Cerebellar nuclear complex (tissue), 1 donor: Measurements from ENCODE around the gene TCEA3.

Experiments
- DNase-seq, 2 experiments: peaks; one replicate each; lab custom pipeline; 2025; lab: John Stamatoyannopoulos, UW

Gene TCEA3

DNA sequence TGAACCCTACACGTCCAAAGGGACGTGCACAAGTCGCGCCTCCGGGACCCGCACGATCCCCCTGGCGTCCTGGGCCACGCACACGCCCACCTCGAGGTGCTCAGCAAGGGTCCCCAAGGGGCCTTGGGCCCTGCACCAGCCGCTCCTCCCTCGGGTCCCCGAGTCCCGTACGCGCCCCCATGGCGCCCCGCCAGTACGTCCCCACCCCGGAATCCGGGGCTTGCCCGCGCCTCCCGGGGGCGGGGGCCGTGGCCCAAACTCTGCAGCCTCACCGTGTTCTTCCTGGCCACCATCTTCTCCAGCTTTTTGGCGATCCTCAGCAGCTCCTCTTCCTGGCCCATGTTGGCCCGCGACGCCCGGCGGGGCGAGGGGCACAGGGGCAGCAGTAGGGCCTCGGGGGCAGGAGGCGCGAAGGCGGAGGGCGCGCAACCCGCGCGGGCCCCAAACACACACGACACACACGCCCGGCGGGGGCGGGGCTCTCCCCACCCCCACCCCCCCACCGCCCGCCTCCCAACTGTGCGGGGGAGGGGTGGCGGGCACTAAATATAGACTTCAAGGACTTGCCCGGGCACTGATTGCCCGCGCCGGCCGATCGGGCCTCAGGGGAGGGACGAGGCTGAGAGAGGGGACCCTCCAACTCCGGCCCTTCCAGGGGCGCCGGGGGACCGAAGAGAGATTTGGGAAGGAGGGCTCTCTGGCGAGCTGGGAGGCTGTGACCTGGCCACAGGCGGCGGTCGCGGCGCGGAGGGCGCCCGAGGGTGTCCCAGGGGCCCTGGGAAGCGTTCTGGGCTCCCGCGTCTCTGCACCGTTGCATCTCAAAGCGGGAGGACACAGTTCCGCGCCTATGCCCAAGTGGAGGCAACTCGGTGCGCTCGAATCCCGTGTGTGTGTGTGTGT, at the start of gene TCEA3:
Gene TCEA3, minus strand, starts transcription at position 456 of the 900 bp plus-strand sequence. Its CDS starts 115 bp downstream, at position 341.
- no peak for DNase-seq

DNA sequence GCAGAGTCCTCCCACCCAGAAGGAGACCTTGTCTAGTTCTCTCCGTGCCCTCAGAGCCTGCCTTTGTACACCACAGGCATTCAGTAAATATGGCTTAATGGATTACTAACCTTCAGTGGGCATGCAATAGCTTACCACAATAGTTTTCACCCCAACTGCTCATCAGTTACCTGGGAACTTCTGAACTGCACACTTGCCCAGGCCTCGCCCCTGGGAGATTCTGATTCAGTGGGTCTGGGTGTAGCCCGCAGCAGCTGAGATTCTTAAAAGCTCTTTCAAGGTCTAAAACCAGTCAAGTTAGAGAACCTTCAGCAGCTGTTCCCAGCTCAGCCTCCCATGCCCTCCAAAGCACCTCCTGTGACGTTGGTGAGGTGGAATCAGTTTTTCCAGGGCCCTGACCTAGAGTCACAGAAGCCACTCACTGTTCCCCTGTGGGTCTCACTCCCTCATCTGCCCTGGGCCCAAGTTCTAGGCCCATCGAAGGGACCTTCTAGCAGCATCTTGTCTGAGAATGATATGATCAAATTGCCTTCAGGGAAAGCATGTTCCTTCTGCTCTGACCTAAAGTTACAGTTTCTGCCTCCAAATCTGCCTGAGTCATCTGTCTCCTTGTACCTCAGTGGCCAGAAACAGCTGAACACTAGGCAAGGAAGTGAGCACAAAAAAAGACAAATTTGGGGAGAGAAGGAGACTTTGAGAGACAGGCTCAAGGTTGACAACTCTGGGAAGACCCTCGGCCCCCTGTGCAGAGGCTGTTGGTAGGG, 48.7 kb upstream of the TCEA3 start:
- DNase-seq = no peak

DNA sequence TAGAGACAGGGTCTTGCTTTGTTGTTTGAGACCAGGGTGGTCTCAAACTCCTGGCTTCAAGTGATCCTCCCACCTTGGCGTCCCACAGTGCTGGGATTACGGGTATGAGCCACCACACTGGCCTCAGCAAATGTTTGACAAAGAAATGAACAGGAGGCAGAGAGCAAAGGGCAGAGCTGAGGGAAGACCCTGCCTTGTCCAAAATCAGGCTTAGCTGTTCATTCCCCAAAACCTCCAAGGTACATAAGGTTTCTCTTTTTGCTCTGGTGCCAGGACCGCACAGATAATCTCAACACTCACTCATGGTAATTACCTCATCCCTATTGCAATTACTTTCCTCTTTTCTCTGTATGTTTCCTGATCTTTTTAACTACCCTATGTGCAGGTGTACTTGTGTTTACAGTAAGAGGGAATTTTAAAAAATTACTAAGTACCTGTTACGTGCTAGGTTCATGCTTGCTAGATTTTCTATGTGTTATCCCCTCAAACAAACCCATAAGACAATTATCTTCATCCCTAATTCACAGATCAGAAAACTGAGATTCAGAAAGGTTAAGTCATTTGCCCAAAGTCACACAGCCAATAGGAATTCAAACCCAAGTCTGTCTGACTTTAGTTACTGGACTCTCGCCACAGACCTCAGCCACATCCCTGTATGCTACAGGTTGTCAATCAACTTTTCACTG, 47.9 kb upstream of the TCEA3 start:
- no peak for DNase-seq

DNA sequence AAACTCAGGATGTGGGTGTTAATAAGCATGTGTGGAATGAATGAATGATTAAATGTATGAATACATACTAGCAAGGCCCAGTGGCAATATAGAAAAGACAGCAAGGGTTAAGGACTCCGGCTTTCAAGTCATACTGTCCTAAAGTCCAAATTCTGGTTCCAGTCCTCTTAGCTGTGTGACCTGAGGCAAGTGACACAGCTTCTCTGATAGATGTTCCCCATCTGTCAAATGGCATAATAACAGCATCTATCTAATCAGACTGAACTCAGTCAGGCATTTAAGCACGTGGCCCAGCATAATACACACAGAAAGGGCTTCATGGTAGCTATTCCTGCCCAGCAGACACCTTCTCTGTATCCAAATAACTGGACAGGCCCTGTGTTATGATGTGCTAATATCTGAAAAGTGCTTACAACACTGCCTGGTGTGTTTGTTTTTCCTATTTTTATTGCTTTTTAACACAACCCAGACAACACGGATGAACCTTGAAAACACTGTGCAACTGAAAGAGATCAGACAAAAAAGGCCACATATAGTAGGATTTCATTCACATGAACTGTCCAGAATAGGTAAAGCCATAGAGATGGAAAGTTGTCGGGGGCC, 47.0 kb upstream of the TCEA3 start:
- no peak for DNase-seq

DNA sequence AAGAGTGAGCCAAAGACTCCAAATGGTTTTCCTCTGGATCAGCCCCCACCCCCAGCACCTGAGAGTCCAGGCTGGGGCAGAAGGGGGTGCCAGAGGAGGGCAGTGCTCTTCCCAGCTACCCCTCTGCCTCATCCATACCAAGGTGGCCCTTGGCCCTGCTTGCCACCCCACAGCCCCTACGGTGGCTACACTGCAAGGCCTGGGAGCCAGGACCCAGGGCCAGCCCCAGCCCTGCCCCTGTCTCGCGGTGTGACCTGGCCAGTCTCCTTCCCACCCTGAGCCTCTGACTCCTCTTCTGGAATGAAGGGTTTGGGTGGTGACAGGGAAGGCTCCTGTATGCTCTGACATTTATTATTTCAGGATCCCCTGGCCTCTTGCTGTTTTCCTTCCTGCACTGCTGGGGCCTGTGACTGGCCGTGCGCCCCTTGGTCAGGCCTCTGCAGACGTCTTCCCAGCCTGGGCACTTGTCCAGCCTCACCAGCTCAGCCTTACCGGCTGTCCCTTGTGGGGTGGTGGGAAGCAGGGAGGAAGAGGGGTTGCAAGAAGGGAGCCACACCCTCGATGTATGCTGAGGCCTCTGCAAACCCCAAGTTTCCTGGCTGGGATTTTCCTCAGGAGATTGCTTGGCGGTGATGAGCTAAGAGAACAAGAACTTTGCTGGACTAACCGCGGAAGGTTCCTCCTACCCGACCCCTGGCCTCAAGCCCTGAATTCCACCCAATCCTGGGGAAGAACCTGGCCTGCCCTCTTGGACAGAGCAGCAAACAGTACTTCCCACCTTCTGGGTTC, 45.9 kb upstream of the TCEA3 start:
- no peak for DNase-seq

DNA sequence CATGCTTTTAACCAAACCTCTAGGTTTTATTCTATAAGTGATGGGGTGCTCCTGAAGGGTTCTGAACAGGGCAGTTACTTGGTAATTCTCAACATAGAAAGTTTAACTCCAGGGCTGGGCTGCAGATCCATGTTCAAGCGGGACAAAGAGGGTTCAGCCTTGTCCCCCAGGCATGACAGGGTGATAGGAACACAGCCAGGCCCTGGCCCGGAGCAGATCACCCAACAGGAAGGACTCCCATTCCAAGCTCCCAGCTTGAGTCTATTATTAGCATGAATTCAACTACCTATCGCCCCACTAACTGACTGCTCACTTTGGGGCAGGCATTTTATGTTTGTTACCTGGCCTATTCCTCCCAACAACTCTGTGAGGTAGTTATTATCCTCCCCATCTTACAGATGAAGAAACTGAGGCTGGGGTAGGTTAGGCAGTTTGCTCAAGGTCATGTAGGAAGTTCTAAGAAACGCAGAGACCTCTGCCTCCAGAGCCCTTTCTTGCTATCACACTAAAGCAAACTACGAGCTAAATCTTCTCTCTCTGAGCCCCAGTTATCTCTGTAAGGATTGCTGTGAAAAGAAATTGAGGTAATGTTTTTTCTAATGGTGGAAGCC, 44.9 kb upstream of the TCEA3 start:
- no peak for DNase-seq

DNA sequence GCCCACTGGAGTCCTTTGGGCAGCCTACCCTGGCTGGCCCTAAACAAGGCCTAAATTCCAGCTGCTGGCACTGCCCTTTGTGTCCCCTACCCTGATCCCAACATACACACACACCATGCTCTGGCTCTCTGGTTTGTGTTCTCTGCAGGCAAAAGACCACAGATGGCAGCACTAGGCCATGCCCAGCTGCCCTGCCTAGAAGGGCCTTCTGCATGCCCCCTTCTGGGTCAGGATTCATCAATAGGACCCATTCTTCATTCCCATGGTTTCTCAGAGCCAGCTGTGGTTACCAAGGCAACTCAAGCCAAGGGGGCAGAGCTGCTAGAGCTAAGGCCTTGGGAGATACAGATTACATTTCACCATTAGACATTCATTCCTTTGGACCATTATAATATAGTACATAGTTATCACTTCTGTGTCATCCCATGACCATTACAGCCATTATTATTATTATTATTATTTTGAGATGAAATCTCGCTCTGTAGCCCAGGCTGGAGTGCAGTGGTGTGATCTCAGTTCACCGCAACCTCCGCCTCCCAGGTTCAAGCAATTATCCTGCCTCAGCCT, 42.0 kb upstream of the TCEA3 start:
- no peak for DNase-seq

DNA sequence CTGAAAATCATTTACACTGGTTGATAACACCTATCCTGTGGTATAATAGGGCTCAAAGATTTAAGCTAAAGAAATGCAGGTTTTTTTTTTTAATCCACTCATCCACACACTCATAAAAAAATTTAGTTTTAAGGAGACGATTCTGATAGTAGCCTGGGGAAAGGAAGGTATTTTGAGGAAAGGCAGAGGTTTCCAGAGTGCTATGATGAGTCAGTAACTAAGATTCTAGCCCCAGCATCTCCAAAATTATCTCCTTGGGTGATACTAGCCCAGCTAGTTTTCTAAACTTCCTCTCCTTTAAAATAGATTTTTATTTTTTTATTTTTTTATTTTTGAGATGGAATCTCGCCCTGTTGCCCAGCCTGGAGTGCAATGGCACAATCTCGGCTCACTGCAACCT, 38.7 kb upstream of the TCEA3 start:
- DNase-seq = no peak

DNA sequence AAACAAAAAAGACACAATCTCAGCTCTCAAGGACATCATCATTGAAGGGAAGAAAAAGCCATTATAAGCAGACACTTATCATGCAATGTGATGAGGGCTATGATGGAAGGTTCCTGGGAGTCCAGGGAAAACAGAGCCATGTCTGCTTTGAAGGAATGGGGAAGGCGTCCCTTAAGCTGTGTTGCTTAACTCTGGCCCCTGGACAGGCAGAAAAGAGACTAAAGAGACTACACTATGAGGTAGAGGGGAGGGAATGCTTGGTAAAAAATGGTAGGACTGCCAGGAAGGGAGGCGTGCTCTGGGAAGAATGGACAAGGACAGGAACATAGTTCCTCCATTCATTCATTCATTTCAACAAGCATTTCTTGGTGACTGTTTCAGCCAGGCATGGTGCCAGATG, 38.2 kb upstream of the TCEA3 start:
- no peak for DNase-seq

DNA sequence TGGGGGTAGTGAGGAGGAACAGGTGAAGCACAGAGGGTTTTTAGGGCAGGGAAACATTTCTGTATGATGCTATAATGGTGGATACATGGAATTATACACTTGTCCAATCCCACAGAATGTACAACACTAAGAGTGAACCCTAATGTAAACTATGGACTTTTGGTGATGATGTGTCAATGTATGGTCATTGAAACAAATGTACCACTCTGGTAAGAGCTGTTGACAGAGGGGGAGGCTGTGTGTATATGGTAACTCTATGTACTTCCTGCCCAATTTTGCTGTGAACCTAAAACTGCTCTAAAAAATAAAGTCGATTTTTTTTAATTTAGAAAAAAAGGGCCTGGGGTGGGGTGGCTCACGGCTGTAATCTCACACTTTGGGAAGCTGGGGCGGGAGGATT, 36.5 kb upstream of the TCEA3 start:
- DNase-seq = no peak

DNA sequence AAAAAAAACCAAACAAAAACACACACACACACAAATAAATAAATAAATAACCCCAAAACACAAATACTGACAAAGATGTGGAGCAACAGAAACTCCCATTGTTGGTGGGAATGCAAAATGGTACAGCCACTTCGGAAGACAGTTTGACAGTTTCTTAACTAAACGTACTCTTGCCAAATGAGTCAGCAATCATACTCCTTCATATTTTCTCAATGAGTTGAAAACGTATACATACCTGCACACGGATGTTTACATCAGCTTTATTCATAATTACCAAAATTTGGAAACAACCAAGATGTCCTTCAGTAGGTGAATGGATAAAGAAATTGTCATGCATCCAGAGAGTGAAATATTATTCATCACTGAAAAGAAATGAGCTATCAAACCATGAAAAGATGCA, 36.0 kb upstream of the TCEA3 start:
- no peak for DNase-seq

DNA sequence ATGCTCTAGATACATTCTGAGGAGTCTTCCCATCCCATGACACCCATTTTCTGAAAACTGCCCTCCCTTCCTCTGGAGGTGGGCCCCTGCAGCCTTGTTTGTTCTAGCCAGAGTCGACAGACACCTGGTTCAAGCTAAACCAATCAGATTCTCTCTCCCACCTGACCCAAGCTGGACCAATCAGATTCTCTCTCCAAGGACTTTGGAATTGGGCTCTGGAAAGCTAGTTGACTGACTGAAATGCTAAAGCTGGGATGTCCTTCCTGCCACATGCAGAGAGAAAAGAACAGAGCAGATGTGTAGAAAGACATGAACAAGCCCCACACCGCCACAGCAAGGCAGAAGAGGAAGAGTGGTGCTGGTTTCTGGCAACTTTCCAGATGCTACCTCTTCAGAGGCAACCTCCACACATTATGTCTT, 34.8 kb upstream of the TCEA3 start:
- no peak for DNase-seq

DNA sequence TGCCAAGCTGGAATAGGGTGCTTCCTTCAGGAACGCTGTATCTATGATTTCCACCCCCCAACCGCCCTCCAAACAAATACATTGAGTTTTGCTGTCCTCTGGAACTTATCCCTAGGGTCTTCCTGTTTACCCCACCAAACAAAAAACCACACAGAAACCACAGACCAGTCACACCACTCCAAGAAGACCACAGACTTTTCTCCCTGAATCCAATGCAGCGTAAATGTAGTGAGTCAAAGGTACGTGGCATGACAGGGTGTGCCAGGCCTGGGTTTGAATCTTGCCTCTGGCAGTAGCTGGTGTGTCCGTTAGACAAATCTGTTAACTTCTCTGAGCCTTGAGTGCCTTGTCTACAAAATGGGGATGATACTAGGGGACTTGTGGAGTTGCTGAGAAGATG, 31.7 kb upstream of the TCEA3 start:
- no peak for DNase-seq

DNA sequence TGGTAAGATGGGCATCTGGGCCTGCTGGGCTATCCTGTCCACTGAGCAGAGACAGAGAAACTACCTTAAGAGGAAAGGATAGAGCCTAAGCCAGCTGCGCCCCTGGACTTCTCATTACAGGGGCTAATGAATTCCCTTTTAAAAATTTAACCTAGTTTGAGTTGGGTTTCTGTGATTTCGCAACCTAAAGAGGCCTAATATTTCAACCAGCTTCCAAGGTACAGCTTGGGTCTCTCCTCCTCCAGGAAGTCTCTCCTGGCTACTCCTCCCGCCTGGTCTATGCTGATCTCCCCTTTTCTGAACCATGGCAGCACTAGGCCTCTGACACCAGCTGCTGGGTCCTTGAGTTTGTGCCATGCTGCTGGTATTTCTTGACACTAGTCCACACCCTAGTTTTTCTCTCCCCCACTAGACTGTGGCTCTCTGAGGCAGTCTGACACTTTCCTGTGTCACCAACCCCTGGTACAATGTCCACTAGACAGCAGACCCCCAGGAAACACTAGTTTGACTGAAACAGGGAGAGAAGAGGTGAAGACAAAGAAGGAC, 29.0 kb upstream of the TCEA3 start:
- no peak for DNase-seq

DNA sequence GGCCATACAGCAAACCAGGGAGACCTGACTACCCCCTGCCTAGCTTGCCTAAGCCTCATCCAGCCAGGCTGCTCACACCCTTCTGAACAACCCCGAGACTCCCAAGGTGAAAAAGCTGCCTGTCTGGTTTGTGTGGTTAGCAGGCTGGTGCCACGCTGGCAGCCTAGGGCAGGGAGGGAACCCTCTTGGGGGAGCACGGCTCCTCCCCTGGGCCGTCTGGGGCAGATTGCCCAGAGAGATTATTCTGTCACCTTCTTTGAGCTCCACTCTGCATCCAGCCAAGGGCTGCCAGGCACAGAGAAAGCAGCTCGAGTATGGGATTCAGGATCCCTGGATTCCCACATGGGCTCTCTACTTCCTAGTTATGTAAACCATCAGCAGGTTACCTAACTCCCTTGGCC, 27.5 kb upstream of the TCEA3 start:
- DNase-seq = no peak

DNA sequence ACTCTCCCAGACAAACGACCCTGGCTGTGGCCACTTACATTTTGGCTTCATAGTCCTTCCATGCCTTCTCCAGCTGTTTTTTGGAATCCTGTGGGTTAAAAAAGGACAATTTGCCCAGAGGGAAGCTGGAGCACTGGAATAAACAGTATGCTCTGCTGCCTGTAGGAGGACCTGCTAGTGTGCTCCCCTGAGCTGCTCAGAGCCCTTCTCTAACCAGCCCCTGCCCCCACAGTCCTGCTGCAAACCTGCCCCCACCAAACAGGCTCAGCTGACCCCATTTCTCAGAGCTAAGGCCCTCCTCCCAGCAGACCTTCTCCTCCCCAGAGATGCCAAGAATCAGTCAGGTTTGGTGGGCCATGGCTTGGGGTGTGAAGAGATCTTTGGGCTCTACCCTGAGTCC, 26.9 kb upstream of the TCEA3 start:
- no peak for DNase-seq

DNA sequence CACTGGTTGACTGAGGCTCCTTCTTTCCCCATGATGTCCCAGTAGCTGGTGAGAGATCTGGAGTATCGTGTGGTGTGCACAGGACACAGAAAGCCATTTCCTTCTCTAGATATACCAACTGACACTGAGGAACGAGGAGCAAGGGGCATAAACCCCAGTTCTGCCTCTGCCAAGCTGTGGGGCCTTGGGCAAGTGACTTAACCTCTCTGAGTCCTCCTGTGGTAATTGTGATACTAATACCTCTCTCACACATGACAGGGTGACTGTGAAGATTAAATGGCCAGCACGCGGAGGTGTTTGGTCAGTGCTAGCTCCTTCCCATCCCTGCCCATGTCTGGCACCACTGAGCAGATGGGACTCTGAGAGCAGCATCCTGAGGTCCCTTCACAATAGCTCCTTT, 26.3 kb upstream of the TCEA3 start:
- no peak for DNase-seq

DNA sequence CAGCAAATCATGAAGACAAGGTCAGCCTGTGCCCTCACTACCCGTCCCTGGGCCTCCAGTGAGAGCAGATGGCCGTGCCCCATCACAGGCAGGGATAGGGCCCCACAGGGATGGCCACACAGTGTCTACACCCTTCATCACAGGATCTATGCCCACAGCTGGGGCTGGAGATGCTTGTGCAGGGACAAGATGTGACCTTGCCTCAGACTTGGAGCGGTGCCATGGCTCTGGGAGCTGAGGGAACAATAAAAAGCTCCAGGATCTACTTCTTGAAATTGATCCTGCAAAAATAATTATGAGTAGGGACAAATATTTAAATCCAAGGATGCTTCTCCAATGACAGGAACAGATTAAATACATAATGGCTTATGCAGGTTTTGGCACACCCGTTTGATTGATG, 25.4 kb upstream of the TCEA3 start:
- DNase-seq = no peak

DNA sequence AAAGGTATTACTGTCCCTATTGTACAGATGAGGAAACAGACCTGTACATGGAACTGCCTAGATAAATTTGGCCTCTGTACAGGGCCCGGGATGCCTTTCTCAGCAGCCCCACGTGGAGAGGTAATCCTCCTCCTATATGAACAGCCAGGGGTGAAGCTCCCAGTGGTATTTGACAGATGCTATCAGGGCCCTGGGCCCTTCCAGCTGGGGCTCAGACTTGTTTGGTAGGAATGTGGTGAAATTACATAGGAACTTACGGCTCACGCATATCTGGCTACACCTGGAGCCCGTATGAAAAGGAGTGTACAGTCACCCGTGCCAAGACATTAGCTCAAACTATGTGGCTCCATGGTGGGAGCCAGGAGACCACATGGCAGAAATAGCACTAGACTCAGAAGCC, 24.8 kb upstream of the TCEA3 start:
- no peak for DNase-seq

DNA sequence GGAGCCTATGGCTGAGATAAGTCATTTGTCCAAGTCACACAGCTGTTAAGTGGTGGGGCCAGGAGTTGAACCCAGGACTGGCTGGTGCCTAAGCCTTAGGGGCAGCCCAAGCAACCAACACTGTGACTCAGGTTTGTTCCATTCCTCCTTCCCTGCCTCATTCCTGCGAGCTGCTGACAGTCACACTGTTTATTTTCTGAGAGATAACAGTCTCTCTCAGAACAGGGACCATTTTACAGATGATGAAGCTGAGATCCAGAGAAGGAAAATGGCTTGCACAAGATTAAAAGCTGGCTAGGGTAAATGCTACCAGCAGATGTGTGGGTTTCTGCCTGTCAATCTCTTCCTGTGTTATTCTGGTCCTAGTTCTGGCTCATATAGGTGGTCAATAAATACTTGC, 24.3 kb upstream of the TCEA3 start:
- no peak for DNase-seq
